Measurements from ENCODE around the gene SPHK2. TPM values are rescaled to one million over a fixed set of nuclear protein-coding genes. Genes with fewer than 3 reads are reported as not detected.

Gene SPHK2
- polyA plus RNA-seq, 1 experiment, result 4.6 TPM

- Histone ChIP-seq H3K27ac (ENCODE audit: low read depth, low read length) (peak overlapping the region; percentile 21), H3K4me3 (ENCODE audit: low read depth, low read length) (peak overlapping the region; percentile 97), H3K27me3 (ENCODE audit: control insufficient read depth, insufficient read depth, low read length) (no peaks in the 10 kb centered on the region), H3K9me3 (ENCODE audit: control insufficient read depth, insufficient read depth, low read length) (no peaks in the 10 kb centered on the region; the same call in 1 of the 2 replicates)
- DNase-seq (ENCODE audit: low read depth, low spot score), result no peak
- TF ChIP-seq CTCF (IDR thresholded peaks at IDR 0.05; ENCODE audit: low read depth, low read length), result no peak
- ChIA-PET POLR2A (interaction anchor here (0.8 kb wide), 2 partner anchors 9 to 12 kb away, joined by 3 read pairs; no protein-coding TSS in a partner anchor), CTCF (interaction anchor here (0.6 to 0.8 kb wide), 3 partner anchors 8 to 112 kb away, joined by 3 to 7 read pairs (median 3); no protein-coding TSS in a partner anchor)
Measured at GRCh38 chr19:48617146-48617937, 2.0 kb upstream of the SPHK2 start.

- Histone ChIP-seq H3K4me3 (ENCODE audit: low read depth, low read length) (peak overlapping the region; percentile 97), H3K27me3 (ENCODE audit: control insufficient read depth, insufficient read depth, low read length) (no peaks in the 10 kb centered on the region), H3K27ac (ENCODE audit: low read depth, low read length) (peak overlapping the region; percentile 86), H3K9me3 (ENCODE audit: control insufficient read depth, insufficient read depth, low read length) (no peaks in the 10 kb centered on the region; the same call in 1 of the 2 replicates)
- CTCF ChIA-PET, result interaction anchor here (0.7 to 1.2 kb wide), 4 partner anchors 9 to 30 kb away, joined by 3 to 5 read pairs (median 4); no protein-coding TSS in a partner anchor
- no peak for DNase-seq (ENCODE audit: low read depth, low spot score)
- POLR2A ChIA-PET, result interaction anchor here (0.6 to 1.6 kb wide), 15 partner anchors 9 to 375 kb away, joined by 3 to 25 read pairs (median 5); partner anchors contain the start of genes CA11 and RUVBL2
- TF ChIP-seq CTCF (IDR thresholded peaks at IDR 0.05; ENCODE audit: low read depth, low read length), result no peak
Measured at GRCh38 chr19:48618278-48618915, 909 bp upstream of the SPHK2 start.

GRCh38 chr19:48619692-48620585, 633 bp downstream of the SPHK2 start:
- peak overlapping the region; percentile 82 for H3K27ac ChIP-seq (ENCODE audit: low read depth, low read length)
- peak overlapping the region; percentile 75 for H3K4me3 ChIP-seq (ENCODE audit: low read depth, low read length)
- peak; percentile 4; the same call in 1 of the 2 replicates for TF ChIP-seq CTCF (IDR thresholded peaks at IDR 0.05; ENCODE audit: low read depth, low read length)
- H3K27me3 ChIP-seq (ENCODE audit: control insufficient read depth, insufficient read depth, low read length), result no peaks in the 10 kb centered on the region
- no peak for DNase-seq (ENCODE audit: low read depth, low spot score)
- ChIA-PET CTCF (interaction anchor here (1.2 kb wide), 1 partner anchor 11 kb away, joined by 4 read pairs; no protein-coding TSS in a partner anchor), POLR2A (interaction anchor here (0.6 to 1.6 kb wide), 17 partner anchors 8 to 373 kb away, joined by 3 to 25 read pairs (median 5); partner anchors contain the start of genes CA11, DBP, GYS1 and RUVBL2)
- no peaks in the 10 kb centered on the region; the same call in 1 of the 2 replicates for H3K9me3 ChIP-seq (ENCODE audit: control insufficient read depth, insufficient read depth, low read length)

GRCh38 chr19:48623556-48624066, 4.3 kb downstream of the SPHK2 start:
- no peaks in the 10 kb centered on the region; the same call in 1 of the 2 replicates for H3K9me3 ChIP-seq (ENCODE audit: control insufficient read depth, insufficient read depth, low read length)
- peak overlapping the region; percentile 55 for H3K4me3 ChIP-seq (ENCODE audit: low read depth, low read length)
- ChIA-PET CTCF (interaction anchor here (1.1 kb wide), 1 partner anchor 370 kb away, joined by 3 read pairs; the partner anchor contains the start of gene RUVBL2), POLR2A (interaction anchor here (0.7 to 1.3 kb wide), 4 partner anchors 9 to 183 kb away, joined by 3 to 8 read pairs (median 5); no protein-coding TSS in a partner anchor)
- H3K27ac ChIP-seq (ENCODE audit: low read depth, low read length), result peak overlapping the region; percentile 58
- H3K27me3 ChIP-seq (ENCODE audit: control insufficient read depth, insufficient read depth, low read length), result no peaks in the 10 kb centered on the region
- no peak for DNase-seq (ENCODE audit: low read depth, low spot score)
- TF ChIP-seq CTCF (IDR thresholded peaks at IDR 0.05; ENCODE audit: low read depth, low read length), result no peak

Measured in AG04450 (cell line).